HepG2 (cell line): ENCODE measurements around the gene SETD1B. TPM values are rescaled to one million over a fixed set of nuclear protein-coding genes. Genes with fewer than 3 reads are reported as not detected.

ENCODE experiments used
- ATF3 ChIP-seq: sonication (generic); formaldehyde crosslinking; IDR thresholded peaks from 2 replicates; pipeline ENCODE4 v1.4.0; 2020; ENCODE audit warnings: missing genetic modification reagents
- CSRNP1 ChIP-seq: sonication (generic); formaldehyde crosslinking; IDR thresholded peaks from 2 replicates; pipeline ENCODE4 v1.8.1; 2023; ENCODE audit warnings: mild to moderate bottlenecking, missing genetic modification reagents
- MAFG ChIP-seq: sonication (generic); formaldehyde crosslinking; IDR thresholded peaks from 2 replicates; pipeline ENCODE4 v1.5.1; 2020; ENCODE audit warnings: mild to moderate bottlenecking, missing genetic modification reagents
- NFATC3 ChIP-seq: sonication (generic); formaldehyde crosslinking; IDR thresholded peaks from 2 replicates; pipeline ENCODE4 v1.5.1; 2020; ENCODE audit warnings: mild to moderate bottlenecking, missing genetic modification reagents
- NR2F6 ChIP-seq, 2 experiments: IDR thresholded peaks; 2 replicates each; pipeline ENCODE4 v1.6.1; 2016; ENCODE audit warnings: antibody characterized with exemption in 1 of 2, mild to moderate bottlenecking in 1 of 2
- PRDM10 ChIP-seq: sonication (generic); formaldehyde crosslinking; IDR thresholded peaks from 2 replicates; pipeline ENCODE4 v1.4.0; 2020; ENCODE audit warnings: low read depth, missing genetic modification reagents
- REL ChIP-seq: sonication (generic); formaldehyde crosslinking; conservative IDR thresholded peaks from 2 replicates; pipeline ENCODE4 v1.8.0; 2022; ENCODE audit warnings: mild to moderate bottlenecking, missing genetic modification reagents, moderate library complexity
- RNF2 ChIP-seq: fragments of 450-650 bp; conservative IDR thresholded peaks from 2 replicates; pipeline ENCODE4 v1.6.1; 2016; ENCODE audit warnings: low read depth
- SP5 ChIP-seq: IDR thresholded peaks from 2 replicates; pipeline ENCODE4 v1.6.1; 2016; ENCODE audit warnings: low read depth, borderline replicate concordance
- TRIM22 ChIP-seq: fragments of 450-650 bp; IDR thresholded peaks from 2 replicates; pipeline ENCODE4 v1.6.1; 2017
- U2AF1 ChIP-seq: fragments of 200-400 bp; formaldehyde crosslinking; optimal IDR thresholded peaks from 2 replicates; pipeline ENCODE3; 2017; ENCODE audit warnings: mild to moderate bottlenecking, low read depth, low read length
- WIZ ChIP-seq: sonication (generic); formaldehyde crosslinking; IDR thresholded peaks from 2 replicates; pipeline ENCODE4 v1.5.1; 2020; ENCODE audit warnings: mild to moderate bottlenecking, missing genetic modification reagents
- ZBTB25 ChIP-seq: IDR thresholded peaks from 2 replicates; pipeline ENCODE4 v1.6.1; 2018; ENCODE audit warnings: missing genetic modification reagents
- ZBTB42 ChIP-seq: sonication (generic); formaldehyde crosslinking; IDR thresholded peaks from 2 replicates; pipeline ENCODE4 v1.5.0; 2020; ENCODE audit warnings: mild to moderate bottlenecking, missing genetic modification reagents
- ZNF615 ChIP-seq: sonication (generic); formaldehyde crosslinking; IDR thresholded peaks from 2 replicates; pipeline ENCODE4 v1.5.0; 2020; ENCODE audit warnings: mild to moderate bottlenecking, missing genetic modification reagents, borderline replicate concordance
- ZNF704 ChIP-seq: sonication (generic); formaldehyde crosslinking; IDR thresholded peaks from 2 replicates; pipeline ENCODE4 v1.8.1; 2023; ENCODE audit warnings: mild to moderate bottlenecking, inconsistent platforms, moderate library complexity, missing genetic modification reagents, borderline replicate concordance
- ZNF720 ChIP-seq: sonication (generic); formaldehyde crosslinking; IDR thresholded peaks from 2 replicates; pipeline ENCODE4 v1.4.0; 2020; ENCODE audit warnings: missing genetic modification reagents
- ZNF883 ChIP-seq: sonication (generic); formaldehyde crosslinking; IDR thresholded peaks from 2 replicates; pipeline ENCODE4 v1.5.1; 2020; ENCODE audit warnings: mild to moderate bottlenecking, missing genetic modification reagents; ENCODE audit errors: not compliant biosample characterization
- polyA plus RNA-seq, 8 experiments: library from polyadenylated mRNA; depleted of rRNA in 3 of 8; stranded (reverse) in 7 of 8; unstranded in 1 of 8; fragments of >200 nt; fragmentation: Illumina TruSeq in 4 of 8; extraction: Trizol in 4 of 8; gene quantifications; 2 replicates each; pipeline versions ENCODE4 v1.2.1 to v1.2.3, GENCODE V29; 2011 to 2016; ENCODE audit warnings: low read depth in 4 of 8, missing spikeins in 1 of 8, mixed read lengths in 1 of 8; ENCODE audit not compliant: insufficient read depth in 1 of 8
- total RNA-seq, 5 experiments: library from RNA; depleted of rRNA; stranded (reverse); fragments of >200 nt; fragmentation: Illumina TruSeq; extraction: Trizol; gene quantifications; 2 replicates each; pipeline ENCODE4 v1.2.3, GENCODE V29; 2016; ENCODE audit warnings: low read depth in 1 of 5

SETD1B gene
- total and polyA plus RNA-seq, 2 of the 13 experiments (the other 11 are each of a cell fraction or from before 2014, with no cell fraction given): 1.1 to 1.4 TPM

- peak; percentile 53; the same call in 1 of the 2 replicates for TF ChIP-seq ZBTB25 (CRISPR knock-in tag)
- TF ChIP-seq ZBTB42 (CRISPR knock-in tag): no peak
- no peak; the same call in 1 of the 2 replicates for TF ChIP-seq ATF3 (CRISPR knock-in tag)
- TF ChIP-seq ZNF883: no peak
- no peak for TF ChIP-seq PRDM10
- TF ChIP-seq NFATC3: no peak
- TF ChIP-seq RNF2: no peak
- TF ChIP-seq NR2F6 (IDR thresholded peaks at IDR 0.05): 0 out of 2 replicates have a peak, but pooled peaks have one; percentile 33
- TF ChIP-seq NR2F6 (CRISPR knock-in tag; IDR thresholded peaks at IDR 0.05): no peak
- no peak for TF ChIP-seq WIZ
- no peak for TF ChIP-seq ZNF720 (CRISPR knock-in tag)
- TF ChIP-seq ZNF615 (CRISPR knock-in tag): no peak
- no peak for TF ChIP-seq TRIM22
- TF ChIP-seq MAFG (CRISPR knock-in tag): no peak
- TF ChIP-seq ZNF704 (CRISPR knock-in tag): no peak
- TF ChIP-seq REL: no peak
- no peak for TF ChIP-seq U2AF1
- TF ChIP-seq CSRNP1: no peak
- TF ChIP-seq SP5 (CRISPR knock-in tag): peak; percentile 27; the same call in 1 of the 2 replicates
These were observed 3.7 kb upstream of the SETD1B start (continued) for GRCh38 chr12:121799842-121800693.
